Esophagus squamous epithelium (tissue), 4 donors: ENCODE measurements around the gene CTXND1.

Experiments
- POLR2A ChIP-seq, 4 donors: fragments of 450-650 bp; IDR thresholded peaks; one replicate each; pipeline ENCODE4 v1.6.1; 2017; ENCODE audit warnings: antibody characterized with exemption in 4 of 4, mild to moderate bottlenecking in 4 of 4, moderate library complexity in 3 of 4
- TF ChIP-seq, protein P1 (sequence below), 6 experiments: fragments of 450-650 bp in 4 of 6; fragments of 200-600 bp in 2 of 6; sonication (generic) in 2 of 6; IDR thresholded peaks; one replicate each; pipeline ENCODE4 v1.5.1; 2016 to 2019; ENCODE audit warnings: antibody characterized with exemption in 6 of 6, mild to moderate bottlenecking in 4 of 6, moderate library complexity in 4 of 6

DNA sequence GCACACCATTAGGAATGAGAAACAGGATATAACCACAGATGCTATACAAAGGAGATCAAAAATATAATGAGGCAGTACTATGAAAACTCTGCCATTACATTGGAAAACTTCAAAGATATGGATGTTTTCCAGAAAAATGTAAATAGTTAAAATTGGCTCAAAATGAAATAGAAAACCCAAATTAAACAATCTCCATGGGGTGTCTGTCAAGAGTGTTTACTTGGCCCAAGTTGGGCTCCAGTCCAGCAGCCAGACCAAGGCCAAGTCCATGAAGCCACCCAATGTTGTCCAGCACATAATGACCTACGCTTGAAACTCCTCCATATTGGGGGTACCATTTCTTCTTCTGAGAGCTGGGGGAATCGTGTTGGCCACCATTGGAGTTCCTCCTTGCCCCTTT lies 37.1 kb downstream of the CTXND1 start:
- no peak for TF ChIP-seq POLR2A (IDR thresholded peaks at IDR 0.05)
- TF ChIP-seq, protein P1, sequence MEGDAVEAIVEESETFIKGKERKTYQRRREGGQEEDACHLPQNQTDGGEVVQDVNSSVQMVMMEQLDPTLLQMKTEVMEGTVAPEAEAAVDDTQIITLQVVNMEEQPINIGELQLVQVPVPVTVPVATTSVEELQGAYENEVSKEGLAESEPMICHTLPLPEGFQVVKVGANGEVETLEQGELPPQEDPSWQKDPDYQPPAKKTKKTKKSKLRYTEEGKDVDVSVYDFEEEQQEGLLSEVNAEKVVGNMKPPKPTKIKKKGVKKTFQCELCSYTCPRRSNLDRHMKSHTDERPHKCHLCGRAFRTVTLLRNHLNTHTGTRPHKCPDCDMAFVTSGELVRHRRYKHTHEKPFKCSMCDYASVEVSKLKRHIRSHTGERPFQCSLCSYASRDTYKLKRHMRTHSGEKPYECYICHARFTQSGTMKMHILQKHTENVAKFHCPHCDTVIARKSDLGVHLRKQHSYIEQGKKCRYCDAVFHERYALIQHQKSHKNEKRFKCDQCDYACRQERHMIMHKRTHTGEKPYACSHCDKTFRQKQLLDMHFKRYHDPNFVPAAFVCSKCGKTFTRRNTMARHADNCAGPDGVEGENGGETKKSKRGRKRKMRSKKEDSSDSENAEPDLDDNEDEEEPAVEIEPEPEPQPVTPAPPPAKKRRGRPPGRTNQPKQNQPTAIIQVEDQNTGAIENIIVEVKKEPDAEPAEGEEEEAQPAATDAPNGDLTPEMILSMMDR (IDR thresholded peaks at IDR 0.05): no peak
